K562 (cell line): ENCODE measurements around the gene NME8. TPM values are rescaled to one million over a fixed set of nuclear protein-coding genes. Genes with fewer than 3 reads are reported as not detected.

Source experiments
- ATAC-seq: fragments of 200-7000 bp; cut with Tn5 transposase; 3 replicates; pipeline ENCODE4 v1.9.1; 2020; ENCODE audit warnings: moderate library complexity
- BruUV-seq: library from RNA; stranded (reverse); fragments of 400-500 nt; replicated peaks from 2 replicates; lab custom pipeline; 2021; lab: Mats Ljungman, UMichigan
- CTCF ChIA-PET: fragments of 300-600 bp; formaldehyde crosslinking; extraction: SDS; loops from one replicate; lab custom pipeline; 2021; ENCODE audit warnings: low intra/inter-chr PET ratio; lab: Yijun Ruan, JAX
- POLR2A ChIA-PET: fragments of 300-600, 350-650 bp; sonication (Branson Sonifier 250); formaldehyde crosslinking; extraction: SDS; loops from one replicate; lab custom pipeline; 2021; ENCODE audit warnings: antibody characterized with exemption, inconsistent platforms; lab: Yijun Ruan, JAX
- DNase-seq, 4 experiments: peaks; one replicate each; pipeline versions ENCODE4 v3.0.0 to v3.0.0-alpha.2; 2011 to 2018; ENCODE audit warnings: low spot score in 3 of 4, mixed read lengths in 3 of 4; ENCODE audit errors: extremely low read depth in 1 of 4
- FAIRE-seq: peaks from 2 replicates; lab custom pipeline; 2011; peaks lifted over from hg19 to GRCh38; lab: Jason Lieb, UNC
- H2AFZ ChIP-seq: 2 replicates; pipeline ENCODE4 v1.6.0; 2011; ENCODE audit warnings: low read depth, low read length, control low read depth, inconsistent platforms
- H3K27ac ChIP-seq: fragments of 200-600 bp; 3 replicates; pipeline ENCODE4 v1.8.0; 2011; ENCODE audit warnings: low read depth, mild to moderate bottlenecking, control low read depth, inconsistent platforms, low read length, moderate library complexity, mixed read lengths; ENCODE audit errors: extremely low read depth
- H3K27me3 ChIP-seq, 2 experiments: fragments of 300-600 bp in 1 of 2; 2 replicates in 1 of 2; 3 replicates in 1 of 2; pipeline versions ENCODE4 v1.6.0 to v1.8.0; 2011; ENCODE audit warnings: inconsistent platforms in 2 of 2, low read length in 2 of 2, mild to moderate bottlenecking in 1 of 2, mixed read lengths in 1 of 2, moderate library complexity in 1 of 2; ENCODE audit not compliant: control insufficient read depth in 2 of 2, insufficient read depth in 2 of 2
- H3K36me3 ChIP-seq: fragments of 300-600 bp; 3 replicates; pipeline ENCODE4 v1.8.0; 2011; ENCODE audit warnings: mild to moderate bottlenecking, low read length, inconsistent platforms; ENCODE audit not compliant: control insufficient read depth, insufficient read depth
- H3K4me1 ChIP-seq, 2 experiments: fragments of 200-600 bp in 1 of 2; replicated peaks in 1 of 2; 2 replicates in 1 of 2; 3 replicates in 1 of 2; pipeline versions ENCODE4 v1.5.1 to v1.8.0; 2011; ENCODE audit warnings: inconsistent platforms in 2 of 2, low read length in 2 of 2, mild to moderate bottlenecking in 1 of 2, mixed read lengths in 1 of 2, moderate library complexity in 1 of 2; ENCODE audit not compliant: control insufficient read depth in 2 of 2, insufficient read depth in 2 of 2
- H3K4me2 ChIP-seq: 2 replicates; pipeline ENCODE4 v1.6.1; 2011; ENCODE audit warnings: low read length, control low read depth, inconsistent platforms, mixed read lengths; ENCODE audit not compliant: insufficient read depth
- H3K4me3 ChIP-seq: fragments of 200-600 bp; sonication (generic), shearing (Covaris generic); 2 replicates; pipeline ENCODE4 v1.5.1; 2016; ENCODE audit warnings: control low read depth, inconsistent platforms
- H3K79me2 ChIP-seq: fragments of 200-600 bp; 3 replicates; pipeline ENCODE4 v1.8.0; 2011; ENCODE audit warnings: low read length, inconsistent platforms; ENCODE audit not compliant: control insufficient read depth, insufficient read depth
- H3K9ac ChIP-seq, 2 experiments: 2 replicates each; pipeline versions ENCODE4 v1.6.0 to v1.6.1; 2011; ENCODE audit warnings: low read depth in 2 of 2, low read length in 2 of 2, control low read depth in 1 of 2, inconsistent platforms in 1 of 2, mild to moderate bottlenecking in 1 of 2, mixed read lengths in 1 of 2; ENCODE audit not compliant: insufficient read depth in 1 of 2
- H3K9me1 ChIP-seq: one replicate; pipeline ENCODE4 v1.6.0; 2011; ENCODE audit warnings: inconsistent platforms, mild to moderate bottlenecking, low read length, moderate library complexity; ENCODE audit not compliant: control insufficient read depth, insufficient read depth
- H3K9me3 ChIP-seq: replicated peaks from 2 replicates; pipeline ENCODE4 v1.5.1; 2011; ENCODE audit warnings: low read depth, low read length, inconsistent platforms; ENCODE audit not compliant: control insufficient read depth, insufficient read depth
- H4K20me1 ChIP-seq: replicated peaks from 2 replicates; pipeline ENCODE4 v1.6.1; 2011; ENCODE audit warnings: low read length, inconsistent platforms, mixed read lengths; ENCODE audit not compliant: control insufficient read depth, insufficient read depth
- HDAC3 ChIP-seq: fragments of 450-650 bp; IDR thresholded peaks from 2 replicates; pipeline ENCODE4 v1.6.1; 2018; ENCODE audit warnings: borderline replicate concordance, mild to moderate bottlenecking, moderate library complexity; ENCODE audit not compliant: partially characterized antibody
- HDAC6 ChIP-seq: IDR thresholded peaks from 2 replicates; pipeline ENCODE4 v1.6.1; 2012; ENCODE audit warnings: low read depth, mild to moderate bottlenecking, control low read depth, inconsistent platforms, low read length, moderate library complexity
- HINFP ChIP-seq: fragments of 450-650 bp; conservative IDR thresholded peaks from 2 replicates; pipeline ENCODE4 v1.6.1; 2016; ENCODE audit warnings: missing genetic modification characterization, low read depth, mild to moderate bottlenecking, control low read depth, missing compliant biosample characterization
- IFI16 ChIP-seq: fragments of 250-450 bp; sonication (Bioruptor Pico); IDR thresholded peaks from 2 replicates; pipeline ENCODE4 v2.1.2; 2022; ENCODE audit warnings: mild to moderate bottlenecking, inconsistent platforms
- ILK ChIP-seq: fragments of 450-650 bp; IDR thresholded peaks from 2 replicates; pipeline ENCODE4 v1.6.1; 2016; ENCODE audit warnings: missing genetic modification characterization, low read depth, mild to moderate bottlenecking, missing compliant biosample characterization, moderate library complexity, borderline replicate concordance
- MAFG ChIP-seq: fragments of 450-650 bp; conservative IDR thresholded peaks from 2 replicates; pipeline ENCODE4 v1.6.1; 2016; ENCODE audit warnings: missing genetic modification characterization, missing compliant biosample characterization
- WGBS: fragments of 100-300 bp; shearing (Covaris generic); methylation state at CpG from one replicate; pipeline ENCODE4 v1.1.6; 2016; ENCODE audit warnings: low coverage, mixed read lengths; ENCODE audit not compliant: insufficient coverage; ENCODE audit errors: missing lambda C conversion rate; 5-methylcytosine and 5-hydroxymethylcytosine counted together
- in situ Hi-C: fragments of 300-500 bp; cut with MboI; formaldehyde crosslinking; loops from 4 replicates; pipeline ENCODE4 v1.15.0; 2018; ENCODE audit warnings: inconsistent platforms, mixed read lengths
- intact Hi-C: fragments of 100-400 bp; cut with micrococcal nuclease; formaldehyde crosslinking; loops from 2 replicates; pipeline ENCODE4 v1.14.2; 2022
- polyA plus RNA-seq, 8 experiments: library from polyadenylated mRNA; depleted of rRNA in 4 of 8; stranded (reverse) in 5 of 8; unstranded in 3 of 8; fragments of >200 nt; fragmentation: Nextera tagmentation in 2 of 8; fragmentation: Illumina TruSeq in 1 of 8; extraction: Ambion mirVana in 2 of 8; extraction: Trizol in 1 of 8; gene quantifications; 2 replicates each; pipeline versions ENCODE4 v1.2.1 to v1.2.3, GENCODE V29; 2011 to 2014; ENCODE audit warnings: inconsistent platforms in 1 of 8, missing spikeins in 1 of 8
- total RNA-seq, 7 experiments: library from RNA; depleted of rRNA in 6 of 7; stranded (reverse); fragments of >200 nt in 6 of 7; fragmentation: Illumina TruSeq in 2 of 7; extraction: Trizol in 2 of 7; gene quantifications; 2 replicates each; pipeline versions ENCODE4 v1.2.1 to v1.2.3, GENCODE V29; 2011 to 2021; ENCODE audit warnings: low replicate concordance in 1 of 7

The NME8 gene
- total and polyA plus RNA-seq, 9 of the 15 experiments (the other 6 are each of a cell fraction or from before 2014, with no cell fraction given), result not detected

- in situ Hi-C loops, result loop anchor here (25.0 kb wide), 1 partner anchor 590 kb away; no protein-coding TSS in a partner anchor
- no peak for FAIRE-seq
Measured at GRCh38 chr7:37826825-37827224, 21.6 kb upstream of the NME8 start.

More at GRCh38 chr7:37826825-37827224, 21.6 kb upstream of the NME8 start:
- Histone ChIP-seq H3K4me3 (no peak overlapping the region), H3K27me3 (0 out of 5 replicates have a peak, but pooled peaks cover 0 to 4% of the 10 kb centered on the region in 2 experiments), H3K9me1 (no peaks in the 10 kb centered on the region), H3K4me1 (no peaks in the 10 kb centered on the region), H4K20me1 (no peaks in the 10 kb centered on the region), H3K79me2 (no peaks in the 10 kb centered on the region), H2AFZ (no peak overlapping the region), H3K27ac (no peak overlapping the region), H3K4me2 (no peak overlapping the region), H3K9me3 (no peaks in the 10 kb centered on the region), H3K36me3 (no peaks in the 10 kb centered on the region), H3K9ac (no peak overlapping the region)
- TF ChIP-seq MAFG (tag), result peak; percentile 31; the same call in 1 of the 2 replicates
- TF ChIP-seq HDAC3, result no peak
- TF ChIP-seq ILK (tag), result no peak
- no peak for TF ChIP-seq IFI16
- no peak for TF ChIP-seq HDAC6
- no peak for TF ChIP-seq HINFP (tag)
- 0% methylated on average over 4 of the region's 4 CpGs for WGBS
- ATAC-seq (no peak), DNase-seq (no peak)
- no TSS peak for BruUV-seq
- intact Hi-C loops, result no loop called here
- POLR2A ChIA-PET, result no interaction called here
- CTCF ChIA-PET, result no interaction called here
